ENCODE results near the gene MRPS35. TPM values are rescaled to one million over a fixed set of nuclear protein-coding genes. Genes with fewer than 3 reads are reported as not detected.

The MRPS35 gene
- total and polyA plus RNA-seq, 2 experiments from 2014 or later: 40.3 to 65.6 TPM

DNA sequence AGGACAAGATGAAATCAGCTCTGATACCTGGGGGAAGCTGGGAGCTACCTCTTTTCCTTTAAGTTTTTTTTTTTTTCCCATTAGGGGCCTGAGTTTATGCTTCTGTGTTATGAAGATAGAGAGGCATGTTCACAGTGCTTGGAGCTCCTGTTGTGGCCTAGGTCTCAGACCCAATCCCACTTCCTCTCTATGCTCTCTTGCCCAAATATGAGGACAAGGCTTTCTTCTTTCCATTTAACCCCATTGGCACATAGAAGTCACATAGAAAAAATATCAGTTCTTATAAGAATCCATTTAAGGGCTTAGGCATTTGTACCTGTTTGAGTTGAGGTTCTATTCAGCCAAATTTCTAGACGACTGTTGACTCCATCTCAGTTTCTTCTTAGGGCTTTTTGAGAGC lies 12.6 kb downstream of the MRPS35 start:
- Histone ChIP-seq H3F3A (ENCODE audit: insufficient read depth) (no peaks in the 10 kb centered on the region), H2AFZ (no peak overlapping the region), H3K4me2 (ENCODE audit: unreplicated experiment) (no peak overlapping the region), H3K4me3 (no peak overlapping the region), H4K20me1 (ENCODE audit: insufficient read depth) (no peaks in the 10 kb centered on the region), H3K4me1 (ENCODE audit: insufficient read depth) (no peaks in the 10 kb centered on the region), H3K9me3 (ENCODE audit: low read depth) (no peaks in the 10 kb centered on the region), H3K9me2 (ENCODE audit: insufficient read depth) (no peaks in the 10 kb centered on the region), H3K27ac (no peak overlapping the region), H3K79me2 (ENCODE audit: insufficient read depth) (peaks cover 57% of the 10 kb centered on the region), H3K27me3 (replicated peaks; ENCODE audit: insufficient read depth) (no peaks in the 10 kb centered on the region), H3K36me3 (ENCODE audit: low read depth) (peaks cover 43% of the 10 kb centered on the region), H3K9ac (no peak overlapping the region)
- in situ Hi-C loops (cut with MboI): no loop called here
- DNase-seq: no peak
- TF ChIP-seq EZH2 (IDR thresholded peaks at IDR 0.05; ENCODE audit: insufficient read depth, poor library complexity, severe bottlenecking) (no peak), EZH2phosphoT487 (IDR thresholded peaks at IDR 0.05; ENCODE audit: insufficient read depth, low read depth) (no peak)
- 89 to 92% methylated on average over 1 of the region's 1 CpG for WGBS, 2 experiments (ENCODE audit: low coverage in 1 of 2, low lambda C conversion rate in 2 of 2, missing lambda C conversion rate in 2 of 2)

DNA sequence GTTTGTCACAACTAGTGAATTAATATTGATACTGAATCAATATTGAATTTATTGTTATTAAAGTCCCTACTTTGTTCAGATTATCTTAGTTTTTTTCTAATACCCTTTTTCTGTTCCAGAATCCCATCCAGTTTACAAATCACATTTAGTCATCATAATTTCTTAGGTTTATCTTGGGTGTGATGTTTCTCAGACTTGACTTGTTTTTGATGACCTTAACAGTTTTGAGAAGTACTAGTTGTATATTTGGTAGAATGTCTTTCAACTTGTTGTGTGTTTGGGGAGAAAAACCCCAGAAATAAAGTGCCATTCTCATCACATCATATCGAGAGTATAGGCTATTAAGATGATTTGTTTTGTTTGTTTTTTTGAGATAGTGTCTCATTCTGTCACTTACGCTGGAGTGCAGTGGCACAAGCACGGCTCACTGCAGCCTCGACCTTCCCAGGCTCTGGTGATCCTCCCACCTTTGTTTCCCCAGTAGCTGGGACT lies 19.5 kb downstream of the MRPS35 start:
- Histone ChIP-seq H3K4me3 (no peak overlapping the region), H3K9me3 (ENCODE audit: low read depth) (no peaks in the 10 kb centered on the region), H3K9me2 (ENCODE audit: insufficient read depth) (no peaks in the 10 kb centered on the region), H3K27ac (no peak overlapping the region), H3F3A (ENCODE audit: insufficient read depth) (peaks cover 5% of the 10 kb centered on the region; the same call in 1 of the 2 replicates), H3K79me2 (ENCODE audit: insufficient read depth) (peaks cover 39% of the 10 kb centered on the region), H3K4me2 (ENCODE audit: unreplicated experiment) (no peak overlapping the region), H3K4me1 (ENCODE audit: insufficient read depth) (peaks cover 9% of the 10 kb centered on the region; the same call in 1 of the 2 replicates), H3K9ac (no peak overlapping the region), H3K36me3 (ENCODE audit: low read depth) (peaks cover 25% of the 10 kb centered on the region), H4K20me1 (ENCODE audit: insufficient read depth) (no peaks in the 10 kb centered on the region), H3K27me3 (replicated peaks; ENCODE audit: insufficient read depth) (no peaks in the 10 kb centered on the region), H2AFZ (no peak overlapping the region)
- 96 to 98% methylated on average over 4 of the region's 4 CpGs for WGBS, 2 experiments (ENCODE audit: low coverage in 1 of 2, low lambda C conversion rate in 2 of 2, missing lambda C conversion rate in 2 of 2)
- DNase-seq: no peak
- TF ChIP-seq EZH2phosphoT487 (IDR thresholded peaks at IDR 0.05; ENCODE audit: insufficient read depth, low read depth) (no peak), EZH2 (IDR thresholded peaks at IDR 0.05; ENCODE audit: insufficient read depth, poor library complexity, severe bottlenecking) (no peak)
- in situ Hi-C loops (cut with MboI): loop anchor here (10.0 kb wide), 2 partner anchors 215 to 445 kb away; no protein-coding TSS in a partner anchor

DNA sequence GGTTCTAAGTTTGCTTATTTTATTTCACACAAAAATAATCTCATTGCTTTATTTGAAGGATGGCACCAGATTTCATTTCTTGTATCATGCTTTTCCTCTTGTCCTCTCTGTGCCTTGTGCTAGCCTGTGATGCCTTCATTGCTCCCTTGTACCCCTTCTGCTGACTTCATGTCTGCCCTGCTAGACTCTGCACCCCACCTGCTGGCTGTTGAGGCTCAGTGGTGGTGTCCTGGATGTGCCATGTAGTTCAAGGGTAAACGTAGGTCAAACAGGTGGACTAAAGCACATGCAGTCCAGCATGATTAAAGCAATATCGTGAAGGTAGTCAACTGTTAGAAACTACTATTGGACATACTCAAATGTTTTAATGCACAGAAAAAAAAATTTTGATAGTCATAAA lies 21.6 kb downstream of the MRPS35 start:
- Histone ChIP-seq H2AFZ (no peak overlapping the region), H3K9me2 (ENCODE audit: insufficient read depth) (no peaks in the 10 kb centered on the region), H3K27ac (no peak overlapping the region), H3K79me2 (ENCODE audit: insufficient read depth) (peaks cover 24% of the 10 kb centered on the region), H3K9ac (no peak overlapping the region), H3K4me2 (ENCODE audit: unreplicated experiment) (no peak overlapping the region), H3F3A (ENCODE audit: insufficient read depth) (peaks cover 5% of the 10 kb centered on the region; the same call in 1 of the 2 replicates), H4K20me1 (ENCODE audit: insufficient read depth) (no peaks in the 10 kb centered on the region), H3K4me1 (ENCODE audit: insufficient read depth) (peaks cover 9% of the 10 kb centered on the region; the same call in 1 of the 2 replicates), H3K4me3 (no peak overlapping the region), H3K9me3 (ENCODE audit: low read depth) (no peaks in the 10 kb centered on the region), H3K36me3 (ENCODE audit: low read depth) (peaks cover 36% of the 10 kb centered on the region), H3K27me3 (replicated peaks; ENCODE audit: insufficient read depth) (no peaks in the 10 kb centered on the region)
- in situ Hi-C loops (cut with MboI): loop anchor here (10.0 kb wide), 2 partner anchors 213 to 443 kb away; no protein-coding TSS in a partner anchor
- WGBS, 2 experiments (ENCODE audit: low coverage in 1 of 2, low lambda C conversion rate in 2 of 2, missing lambda C conversion rate in 2 of 2): 95 to 96% methylated on average over 2 of the region's 2 CpGs
- DNase-seq: peak; percentile 26
- TF ChIP-seq EZH2 (IDR thresholded peaks at IDR 0.05; ENCODE audit: insufficient read depth, poor library complexity, severe bottlenecking): no peak
- no peak for TF ChIP-seq EZH2phosphoT487 (IDR thresholded peaks at IDR 0.05; ENCODE audit: insufficient read depth, low read depth)

DNA sequence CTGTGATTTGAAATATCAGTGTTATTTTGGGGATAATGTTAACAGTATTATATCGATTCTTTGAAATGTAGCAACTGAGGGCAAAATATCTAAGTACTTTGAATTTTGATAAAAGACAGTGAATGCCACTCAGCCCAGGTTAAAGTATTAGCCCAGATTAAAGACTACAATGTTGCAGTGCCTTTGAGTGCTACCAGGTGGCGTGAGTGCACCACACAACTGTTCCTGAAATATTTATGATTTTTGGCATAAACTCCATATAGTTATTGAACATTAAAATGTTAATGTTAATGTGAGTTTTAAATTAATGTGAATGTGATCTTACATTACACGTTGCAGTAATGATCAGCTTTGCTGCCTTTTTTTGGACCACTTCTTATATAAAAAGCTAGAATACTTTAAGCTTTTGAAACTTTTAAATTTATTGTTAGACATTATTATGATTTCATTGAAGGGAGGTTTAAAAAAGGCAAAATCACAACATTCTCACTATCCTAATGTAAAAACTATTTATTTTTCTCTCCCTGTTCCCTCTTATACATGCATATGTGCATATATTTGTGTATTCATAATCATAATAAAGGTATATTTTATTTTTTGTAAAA lies 22.5 kb downstream of the MRPS35 start:
- H3K27me3 ChIP-seq (replicated peaks; ENCODE audit: insufficient read depth): no peaks in the 10 kb centered on the region
- peak; percentile 66 for DNase-seq
- no peak overlapping the region for H2AFZ ChIP-seq
- 8 to 9% methylated on average over 3 of the region's 3 CpGs for WGBS, 2 experiments (ENCODE audit: low coverage in 1 of 2, low lambda C conversion rate in 2 of 2, missing lambda C conversion rate in 2 of 2)
- H3K4me3 ChIP-seq: no peak overlapping the region
- H3K9me2 ChIP-seq (ENCODE audit: insufficient read depth): no peaks in the 10 kb centered on the region
- no peak overlapping the region for H3K9ac ChIP-seq
- no peak overlapping the region for H3K27ac ChIP-seq
- peaks cover 5% of the 10 kb centered on the region; the same call in 1 of the 2 replicates for H3F3A ChIP-seq (ENCODE audit: insufficient read depth)
- H3K36me3 ChIP-seq (ENCODE audit: low read depth): peaks cover 45% of the 10 kb centered on the region
- no peak overlapping the region for H3K4me2 ChIP-seq (ENCODE audit: unreplicated experiment)
- peaks cover 9% of the 10 kb centered on the region; the same call in 1 of the 2 replicates for H3K4me1 ChIP-seq (ENCODE audit: insufficient read depth)
- no peaks in the 10 kb centered on the region for H3K9me3 ChIP-seq (ENCODE audit: low read depth)
- no peaks in the 10 kb centered on the region for H4K20me1 ChIP-seq (ENCODE audit: insufficient read depth)
- no peak for TF ChIP-seq EZH2phosphoT487 (IDR thresholded peaks at IDR 0.05; ENCODE audit: insufficient read depth, low read depth)
- TF ChIP-seq EZH2 (IDR thresholded peaks at IDR 0.05; ENCODE audit: insufficient read depth, poor library complexity, severe bottlenecking): no peak
- peaks cover 16% of the 10 kb centered on the region; the same call in 1 of the 2 replicates for H3K79me2 ChIP-seq (ENCODE audit: insufficient read depth)
- in situ Hi-C loops (cut with MboI): loop anchor here (10.0 kb wide), 2 partner anchors 212 to 442 kb away; no protein-coding TSS in a partner anchor
